Measurements from ENCODE around the gene BCAS3.

BCAS3 gene

GRCh38 chr17:61343576-61343975 is 665.9 kb downstream of the BCAS3 start:
- TF ChIP-seq CTCF (IDR thresholded peaks at IDR 0.05; ENCODE audit: low read depth, low read length, poor library complexity, severe bottlenecking) (no peak), EZH2phosphoT487 (IDR thresholded peaks at IDR 0.05; ENCODE audit: borderline replicate concordance, low read length) (no peak)
- Histone ChIP-seq H3K4me2 (ENCODE audit: low read length) (no peak overlapping the region), H3K36me3 (ENCODE audit: control insufficient read depth, low read length) (no peaks in the 10 kb centered on the region), H3K27me3 (ENCODE audit: control insufficient read depth, low read length) (no peaks in the 10 kb centered on the region), H3K27ac (ENCODE audit: low read depth, low read length) (no peak overlapping the region), H3K4me1 (ENCODE audit: control insufficient read depth, low read length) (no peaks in the 10 kb centered on the region), H4K20me1 (ENCODE audit: control insufficient read depth, insufficient read depth, low read depth, low read length) (no peaks in the 10 kb centered on the region), H3K79me2 (ENCODE audit: control insufficient read depth, low read length) (no peaks in the 10 kb centered on the region), H3F3A (ENCODE audit: control insufficient read depth, insufficient read depth) (no peaks in the 10 kb centered on the region), H3K9me3 (ENCODE audit: control insufficient read depth, insufficient read depth, low read length) (no peaks in the 10 kb centered on the region), H3K4me3 (ENCODE audit: low read length) (no peak overlapping the region), H3K9me2 (replicated peaks; ENCODE audit: control insufficient read depth, low read length) (no peaks in the 10 kb centered on the region)

GRCh38 chr17:61345061-61345460 is 667.4 kb downstream of the BCAS3 start:
- Histone ChIP-seq H3K9me3 (ENCODE audit: control insufficient read depth, insufficient read depth, low read length) (no peaks in the 10 kb centered on the region), H3K4me1 (ENCODE audit: control insufficient read depth, low read length) (no peaks in the 10 kb centered on the region), H3K4me3 (ENCODE audit: low read length) (no peak overlapping the region), H3K9me2 (replicated peaks; ENCODE audit: control insufficient read depth, low read length) (no peaks in the 10 kb centered on the region), H3K79me2 (ENCODE audit: control insufficient read depth, low read length) (no peaks in the 10 kb centered on the region), H3K27me3 (ENCODE audit: control insufficient read depth, low read length) (no peaks in the 10 kb centered on the region), H3K4me2 (ENCODE audit: low read length) (no peak overlapping the region), H3F3A (ENCODE audit: control insufficient read depth, insufficient read depth) (no peaks in the 10 kb centered on the region), H4K20me1 (ENCODE audit: control insufficient read depth, insufficient read depth, low read depth, low read length) (no peaks in the 10 kb centered on the region), H3K27ac (ENCODE audit: low read depth, low read length) (no peak overlapping the region), H3K36me3 (ENCODE audit: control insufficient read depth, low read length) (no peaks in the 10 kb centered on the region)
- TF ChIP-seq EZH2phosphoT487 (IDR thresholded peaks at IDR 0.05; ENCODE audit: borderline replicate concordance, low read length) = no peak
- TF ChIP-seq CTCF (IDR thresholded peaks at IDR 0.05; ENCODE audit: low read depth, low read length, poor library complexity, severe bottlenecking) = no peak

GRCh38 chr17:61345825-61346666 is 668.4 kb downstream of the BCAS3 start:
- Histone ChIP-seq H3K4me1 (ENCODE audit: control insufficient read depth, low read length) (no peaks in the 10 kb centered on the region), H3K27ac (ENCODE audit: low read depth, low read length) (no peak overlapping the region), H3K36me3 (ENCODE audit: control insufficient read depth, low read length) (no peaks in the 10 kb centered on the region), H3K4me3 (ENCODE audit: low read length) (no peak overlapping the region), H3K79me2 (ENCODE audit: control insufficient read depth, low read length) (no peaks in the 10 kb centered on the region), H3F3A (ENCODE audit: control insufficient read depth, insufficient read depth) (no peaks in the 10 kb centered on the region), H3K4me2 (ENCODE audit: low read length) (no peak overlapping the region), H3K9me3 (ENCODE audit: control insufficient read depth, insufficient read depth, low read length) (no peaks in the 10 kb centered on the region), H3K27me3 (ENCODE audit: control insufficient read depth, low read length) (no peaks in the 10 kb centered on the region), H4K20me1 (ENCODE audit: control insufficient read depth, insufficient read depth, low read depth, low read length) (no peaks in the 10 kb centered on the region), H3K9me2 (replicated peaks; ENCODE audit: control insufficient read depth, low read length) (no peaks in the 10 kb centered on the region)
- TF ChIP-seq EZH2phosphoT487 (IDR thresholded peaks at IDR 0.05; ENCODE audit: borderline replicate concordance, low read length) = no peak
- TF ChIP-seq CTCF (IDR thresholded peaks at IDR 0.05; ENCODE audit: low read depth, low read length, poor library complexity, severe bottlenecking) = no peak

Measured in DOHH2 (cell line).